ENCODE measurements around the gene PIK3C2G. TPM values are rescaled to one million over a fixed set of nuclear protein-coding genes. Genes with fewer than 3 reads are reported as not detected.

Gene PIK3C2G
- total and polyA plus RNA-seq, 2 donors from 2014 or later, result 4.4 to 5.8 TPM

DNA sequence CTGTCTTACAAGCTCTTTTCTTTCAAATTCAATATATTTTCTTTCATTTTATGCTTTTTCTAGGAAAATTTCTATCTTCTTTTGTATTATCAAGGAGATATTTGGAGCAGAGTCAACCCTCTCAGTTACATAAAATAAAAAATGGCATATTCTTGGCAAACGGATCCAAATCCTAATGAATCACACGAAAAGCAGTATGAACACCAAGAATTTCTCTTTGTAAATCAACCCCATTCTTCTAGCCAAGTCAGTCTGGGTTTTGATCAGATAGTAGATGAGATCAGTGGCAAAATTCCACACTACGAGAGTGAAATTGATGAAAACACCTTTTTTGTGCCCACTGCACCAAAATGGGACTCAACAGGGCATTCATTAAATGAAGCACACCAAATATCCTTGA lies 20.6 kb downstream of the PIK3C2G start:
- FAIRE-seq, result no peak
- DNase-seq, result no peak
- no peak overlapping the region for H3K4me3 ChIP-seq (ENCODE audit: low read length in 3 of 3)

DNA sequence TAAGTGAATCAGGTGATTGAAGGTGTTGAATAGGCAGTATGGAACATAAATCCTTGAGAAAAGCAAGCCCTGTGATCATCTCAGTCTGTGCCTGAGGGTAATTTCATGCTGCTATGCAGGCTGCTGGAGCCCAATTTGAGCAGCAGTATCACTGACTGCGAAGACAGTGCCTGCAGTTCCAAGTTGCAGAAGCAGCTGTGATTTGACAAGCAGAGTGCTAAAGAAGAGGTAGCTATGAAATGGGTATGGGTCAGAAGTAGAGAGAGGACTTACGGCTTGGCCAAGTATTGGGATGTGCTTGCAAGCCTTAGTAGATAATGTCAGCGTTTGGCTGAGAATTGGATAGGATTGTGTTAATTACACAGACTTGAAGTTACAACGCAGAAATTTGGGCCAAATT lies 22.5 kb downstream of the PIK3C2G start:
- H3K27me3 ChIP-seq (ENCODE audit: control insufficient read depth, insufficient read depth, low read length), result no peaks in the 10 kb centered on the region
- no peak overlapping the region for H3K27ac ChIP-seq (ENCODE audit: low read depth in 2 of 2, low read length in 2 of 2)
- DNase-seq, result peak in 1 of 5 donors; percentile 16
- H3K9me3 ChIP-seq (ENCODE audit: control insufficient read depth in 2 of 3, insufficient read depth in 1 of 3, low read length in 3 of 3), result no peaks in the 10 kb centered on the region
- no peak overlapping the region for H3K9ac ChIP-seq (ENCODE audit: low read length in 3 of 3)
- FAIRE-seq, result no peak
- intact Hi-C loops (cut with DNase I), result no loop called here
- TF ChIP-seq, protein P1, sequence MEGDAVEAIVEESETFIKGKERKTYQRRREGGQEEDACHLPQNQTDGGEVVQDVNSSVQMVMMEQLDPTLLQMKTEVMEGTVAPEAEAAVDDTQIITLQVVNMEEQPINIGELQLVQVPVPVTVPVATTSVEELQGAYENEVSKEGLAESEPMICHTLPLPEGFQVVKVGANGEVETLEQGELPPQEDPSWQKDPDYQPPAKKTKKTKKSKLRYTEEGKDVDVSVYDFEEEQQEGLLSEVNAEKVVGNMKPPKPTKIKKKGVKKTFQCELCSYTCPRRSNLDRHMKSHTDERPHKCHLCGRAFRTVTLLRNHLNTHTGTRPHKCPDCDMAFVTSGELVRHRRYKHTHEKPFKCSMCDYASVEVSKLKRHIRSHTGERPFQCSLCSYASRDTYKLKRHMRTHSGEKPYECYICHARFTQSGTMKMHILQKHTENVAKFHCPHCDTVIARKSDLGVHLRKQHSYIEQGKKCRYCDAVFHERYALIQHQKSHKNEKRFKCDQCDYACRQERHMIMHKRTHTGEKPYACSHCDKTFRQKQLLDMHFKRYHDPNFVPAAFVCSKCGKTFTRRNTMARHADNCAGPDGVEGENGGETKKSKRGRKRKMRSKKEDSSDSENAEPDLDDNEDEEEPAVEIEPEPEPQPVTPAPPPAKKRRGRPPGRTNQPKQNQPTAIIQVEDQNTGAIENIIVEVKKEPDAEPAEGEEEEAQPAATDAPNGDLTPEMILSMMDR (IDR thresholded peaks at IDR 0.05; ENCODE audit: borderline replicate concordance, extremely low read depth, insufficient read depth), result no peak
- H3K4me3 ChIP-seq (ENCODE audit: low read length in 3 of 3), result no peak overlapping the region
- H3K4me1 ChIP-seq (ENCODE audit: control insufficient read depth in 2 of 3, insufficient read depth in 2 of 3, low read depth in 1 of 3, low read length in 3 of 3), result no peaks in the 10 kb centered on the region
- H3K36me3 ChIP-seq (ENCODE audit: control insufficient read depth in 2 of 3, insufficient read depth in 3 of 3, low read length in 3 of 3), result no peaks in the 10 kb centered on the region

More for the DNA sequence above, 20.6 kb downstream of the PIK3C2G start:
- Histone ChIP-seq H3K9me3 (ENCODE audit: control insufficient read depth in 2 of 3, insufficient read depth in 1 of 3, low read length in 3 of 3) (no peaks in the 10 kb centered on the region), H3K27me3 (ENCODE audit: control insufficient read depth, insufficient read depth, low read length) (no peaks in the 10 kb centered on the region), H3K27ac (ENCODE audit: low read depth in 2 of 2, low read length in 2 of 2) (no peak overlapping the region), H3K4me1 (ENCODE audit: control insufficient read depth in 2 of 3, insufficient read depth in 2 of 3, low read depth in 1 of 3, low read length in 3 of 3) (no peaks in the 10 kb centered on the region), H3K36me3 (ENCODE audit: control insufficient read depth in 2 of 3, insufficient read depth in 3 of 3, low read length in 3 of 3) (no peaks in the 10 kb centered on the region), H3K9ac (ENCODE audit: low read length in 3 of 3) (no peak overlapping the region)
- TF ChIP-seq, protein P1 (IDR thresholded peaks at IDR 0.05; ENCODE audit: borderline replicate concordance, extremely low read depth, insufficient read depth), result no peak
- intact Hi-C loops (cut with DNase I), result no loop called here

DNA sequence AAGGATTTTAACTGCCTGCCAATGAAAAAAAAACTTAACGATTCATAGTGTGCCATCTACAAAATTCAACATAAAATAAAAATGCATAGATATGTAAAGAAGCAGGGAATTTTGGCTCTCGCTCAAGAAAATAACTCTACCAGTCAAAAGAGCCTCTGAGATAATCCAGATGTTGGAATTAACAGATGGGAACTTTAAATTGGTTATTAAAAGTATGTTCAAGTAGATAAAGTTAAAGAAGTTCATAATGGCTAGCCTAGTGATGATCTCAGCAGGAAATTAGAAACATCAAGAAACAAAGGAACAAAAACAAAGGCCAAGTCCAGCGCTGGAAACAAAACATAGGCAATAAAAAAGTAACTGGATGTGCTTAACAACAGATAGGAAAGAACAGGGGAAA lies 23.1 kb downstream of the PIK3C2G start:
- H3K9me3 ChIP-seq (ENCODE audit: control insufficient read depth in 2 of 3, insufficient read depth in 1 of 3, low read length in 3 of 3), result no peaks in the 10 kb centered on the region
- intact Hi-C loops (cut with DNase I), result no loop called here
- no peak overlapping the region for H3K9ac ChIP-seq (ENCODE audit: low read length in 3 of 3)
- H3K4me3 ChIP-seq (ENCODE audit: low read length in 3 of 3), result no peak overlapping the region
- no peaks in the 10 kb centered on the region for H3K36me3 ChIP-seq (ENCODE audit: control insufficient read depth in 2 of 3, insufficient read depth in 3 of 3, low read length in 3 of 3)
- peak in 2 of 5 donors; percentile 39 to 58 for DNase-seq
- no peaks in the 10 kb centered on the region for H3K4me1 ChIP-seq (ENCODE audit: control insufficient read depth in 2 of 3, insufficient read depth in 2 of 3, low read depth in 1 of 3, low read length in 3 of 3)
- H3K27me3 ChIP-seq (ENCODE audit: control insufficient read depth, insufficient read depth, low read length), result no peaks in the 10 kb centered on the region
- TF ChIP-seq, protein P1 (IDR thresholded peaks at IDR 0.05; ENCODE audit: borderline replicate concordance, extremely low read depth, insufficient read depth), result no peak
- no peak overlapping the region for H3K27ac ChIP-seq (ENCODE audit: low read depth in 2 of 2, low read length in 2 of 2)
- no peak for FAIRE-seq

DNA sequence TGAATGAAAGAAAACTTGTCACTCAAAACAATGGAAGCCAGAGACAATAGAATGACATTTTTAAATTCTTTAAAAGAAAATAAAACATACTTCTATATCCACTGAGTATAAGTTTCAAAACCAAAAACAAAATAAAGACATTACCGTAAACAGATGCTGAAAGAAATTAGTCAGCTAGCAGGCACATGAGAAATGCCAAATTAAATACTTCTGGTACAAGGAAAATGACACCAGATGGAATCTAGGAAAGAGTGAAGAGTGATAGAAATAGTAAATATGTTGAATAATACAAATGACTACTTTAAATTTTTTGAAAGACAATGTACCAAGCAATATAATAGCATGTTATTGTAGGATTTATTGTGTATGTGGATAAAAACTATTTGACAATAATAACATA lies 23.8 kb downstream of the PIK3C2G start:
- Histone ChIP-seq H3K4me1 (ENCODE audit: control insufficient read depth in 2 of 3, insufficient read depth in 2 of 3, low read depth in 1 of 3, low read length in 3 of 3) (no peaks in the 10 kb centered on the region), H3K9ac (ENCODE audit: low read length in 3 of 3) (no peak overlapping the region), H3K27me3 (ENCODE audit: control insufficient read depth, insufficient read depth, low read length) (no peaks in the 10 kb centered on the region), H3K4me3 (ENCODE audit: low read length in 3 of 3) (no peak overlapping the region), H3K27ac (ENCODE audit: low read depth in 2 of 2, low read length in 2 of 2) (no peak overlapping the region), H3K36me3 (ENCODE audit: control insufficient read depth in 2 of 3, insufficient read depth in 3 of 3, low read length in 3 of 3) (no peaks in the 10 kb centered on the region), H3K9me3 (ENCODE audit: control insufficient read depth in 2 of 3, insufficient read depth in 1 of 3, low read length in 3 of 3) (no peaks in the 10 kb centered on the region)
- DNase-seq (no peak), FAIRE-seq (peak; percentile 52)
- TF ChIP-seq, protein P1 (IDR thresholded peaks at IDR 0.05; ENCODE audit: borderline replicate concordance, extremely low read depth, insufficient read depth), result no peak
- intact Hi-C loops (cut with DNase I), result no loop called here

Measured in kidney (tissue), 14 donors.